WTC11 (cell line): ENCODE measurements around the gene NRG2. TPM values are rescaled to one million over a fixed set of nuclear protein-coding genes. Genes with fewer than 3 reads are reported as not detected.
A peak's percentile ranks its signal among the peaks of the same experiment; 100 is the strongest.

ENCODE experiments used
- ATAC-seq: fragments of 200-7000 bp; cut with Tn5 transposase; 2 replicates; pipeline ENCODE4 v1.10.0; 2021; ENCODE audit warnings: mild to moderate bottlenecking, moderate library complexity
- CTCF ChIA-PET: fragments of 300-600 bp; sonication (Branson Sonifier 250); formaldehyde crosslinking; loops from one replicate; lab custom pipeline; 2021; ENCODE audit warnings: antibody characterized with exemption; lab: Charles Lee
- POLR2A ChIA-PET: fragments of 350-600 bp; sonication (Branson Sonifier 250); formaldehyde crosslinking; loops from one replicate; lab custom pipeline; 2021; ENCODE audit warnings: antibody characterized with exemption; lab: Charles Lee
- DNase-seq: peaks from one replicate; pipeline ENCODE4 v3.0.0; 2021; ENCODE audit warnings: low spot score
- H3K27ac Mint-ChIP-seq: 2 replicates; pipeline ENCODE4 v1.8.0; 2021; ENCODE audit warnings: mixed read lengths
- H3K27me3 Mint-ChIP-seq: 2 replicates; pipeline ENCODE4 v1.8.0; 2021; ENCODE audit warnings: low read depth, mild to moderate bottlenecking, moderate library complexity, mixed read lengths
- H3K36me3 Mint-ChIP-seq: 2 replicates; pipeline ENCODE4 v1.8.0; 2021; ENCODE audit warnings: mixed read lengths
- H3K4me1 Mint-ChIP-seq: 2 replicates; pipeline ENCODE4 v1.8.0; 2022; ENCODE audit warnings: mixed read lengths
- H3K4me3 Mint-ChIP-seq: 2 replicates; pipeline ENCODE4 v1.8.0; 2021; ENCODE audit warnings: mild to moderate bottlenecking, moderate library complexity, mixed read lengths
- H3K9me3 Mint-ChIP-seq: 2 replicates; pipeline ENCODE4 v1.8.0; 2021; ENCODE audit warnings: mixed read lengths
- ATF6 ChIP-seq: sonication (generic); formaldehyde crosslinking; IDR thresholded peaks from 2 replicates; pipeline ENCODE4 v1.8.1; 2023; ENCODE audit warnings: mild to moderate bottlenecking, missing genetic modification reagents
- FOXK1 ChIP-seq: sonication (generic); formaldehyde crosslinking; IDR thresholded peaks from 2 replicates; pipeline ENCODE4 v1.8.0; 2022; ENCODE audit warnings: mild to moderate bottlenecking, moderate library complexity, missing genetic modification reagents
- GTF2I ChIP-seq: fragments of 250-450 bp; sonication (Bioruptor Pico); conservative IDR thresholded peaks from 2 replicates; pipeline ENCODE4 v1.4.0; 2021; ENCODE audit warnings: mild to moderate bottlenecking
- IRF1 ChIP-seq: sonication (generic); formaldehyde crosslinking; IDR thresholded peaks from 2 replicates; pipeline ENCODE4 v1.8.0; 2023; ENCODE audit warnings: missing genetic modification reagents
- IRF2 ChIP-seq: sonication (generic); formaldehyde crosslinking; IDR thresholded peaks from 2 replicates; pipeline ENCODE4 v1.8.0; 2022; ENCODE audit warnings: low read depth, missing genetic modification reagents, borderline replicate concordance
- PRDM15 ChIP-seq: sonication (generic); formaldehyde crosslinking; IDR thresholded peaks from 2 replicates; pipeline ENCODE4 v1.8.0; 2022; ENCODE audit warnings: missing genetic modification reagents
- USF2 ChIP-seq: sonication (generic); formaldehyde crosslinking; IDR thresholded peaks from 2 replicates; pipeline ENCODE4 v1.8.1; 2023; ENCODE audit warnings: mild to moderate bottlenecking, missing genetic modification reagents, moderate library complexity
- ZNF317 ChIP-seq: sonication (generic); formaldehyde crosslinking; IDR thresholded peaks from 2 replicates; pipeline ENCODE4 v1.8.1; 2023; ENCODE audit warnings: low read depth, mild to moderate bottlenecking, moderate library complexity, missing genetic modification reagents, borderline replicate concordance
- total RNA-seq: library from RNA; stranded (reverse); gene quantifications from 3 replicates; pipeline ENCODE4 v1.2.3, GENCODE V29; 2021
- TF ChIP-seq, protein P1 (sequence below): sonication (generic); formaldehyde crosslinking; conservative IDR thresholded peaks from 2 replicates; pipeline ENCODE4 v1.8.1; 2023; ENCODE audit warnings: mild to moderate bottlenecking, low read depth, missing genetic modification reagents, moderate library complexity
- TF ChIP-seq, protein P2 (sequence below): fragments of 250-450 bp; sonication (Bioruptor Pico); IDR thresholded peaks from 2 replicates; pipeline ENCODE4 v1.8.0; 2021; ENCODE audit warnings: mild to moderate bottlenecking
- TF ChIP-seq, protein P3 (sequence below): sonication (generic); formaldehyde crosslinking; IDR thresholded peaks from 2 replicates; pipeline ENCODE4 v1.8.1; 2023; ENCODE audit warnings: mild to moderate bottlenecking, missing genetic modification reagents

The NRG2 gene
- total RNA-seq, 1 experiment from 2014 or later: 0.44 TPM

GRCh38 chr5:139848508-139849100 is 194.5 kb downstream of the NRG2 start:
- POLR2A ChIA-PET: no interaction called here
- peaks cover 65% of the 10 kb centered on the region for H3K27me3 Mint-ChIP-seq
- no peak overlapping the region for H3K27ac Mint-ChIP-seq
- CTCF ChIA-PET: interaction anchor here (0.7 to 12.1 kb wide), 8 partner anchors 12 to 122 kb away, joined by 3 to 155 read pairs (median 6); no protein-coding TSS in a partner anchor
- peaks cover 13% of the 10 kb centered on the region for H3K4me1 Mint-ChIP-seq
- TF ChIP-seq, protein P1, sequence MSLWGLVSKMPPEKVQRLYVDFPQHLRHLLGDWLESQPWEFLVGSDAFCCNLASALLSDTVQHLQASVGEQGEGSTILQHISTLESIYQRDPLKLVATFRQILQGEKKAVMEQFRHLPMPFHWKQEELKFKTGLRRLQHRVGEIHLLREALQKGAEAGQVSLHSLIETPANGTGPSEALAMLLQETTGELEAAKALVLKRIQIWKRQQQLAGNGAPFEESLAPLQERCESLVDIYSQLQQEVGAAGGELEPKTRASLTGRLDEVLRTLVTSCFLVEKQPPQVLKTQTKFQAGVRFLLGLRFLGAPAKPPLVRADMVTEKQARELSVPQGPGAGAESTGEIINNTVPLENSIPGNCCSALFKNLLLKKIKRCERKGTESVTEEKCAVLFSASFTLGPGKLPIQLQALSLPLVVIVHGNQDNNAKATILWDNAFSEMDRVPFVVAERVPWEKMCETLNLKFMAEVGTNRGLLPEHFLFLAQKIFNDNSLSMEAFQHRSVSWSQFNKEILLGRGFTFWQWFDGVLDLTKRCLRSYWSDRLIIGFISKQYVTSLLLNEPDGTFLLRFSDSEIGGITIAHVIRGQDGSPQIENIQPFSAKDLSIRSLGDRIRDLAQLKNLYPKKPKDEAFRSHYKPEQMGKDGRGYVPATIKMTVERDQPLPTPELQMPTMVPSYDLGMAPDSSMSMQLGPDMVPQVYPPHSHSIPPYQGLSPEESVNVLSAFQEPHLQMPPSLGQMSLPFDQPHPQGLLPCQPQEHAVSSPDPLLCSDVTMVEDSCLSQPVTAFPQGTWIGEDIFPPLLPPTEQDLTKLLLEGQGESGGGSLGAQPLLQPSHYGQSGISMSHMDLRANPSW (CRISPR knock-in tag): no peak
- TF ChIP-seq, protein P2, sequence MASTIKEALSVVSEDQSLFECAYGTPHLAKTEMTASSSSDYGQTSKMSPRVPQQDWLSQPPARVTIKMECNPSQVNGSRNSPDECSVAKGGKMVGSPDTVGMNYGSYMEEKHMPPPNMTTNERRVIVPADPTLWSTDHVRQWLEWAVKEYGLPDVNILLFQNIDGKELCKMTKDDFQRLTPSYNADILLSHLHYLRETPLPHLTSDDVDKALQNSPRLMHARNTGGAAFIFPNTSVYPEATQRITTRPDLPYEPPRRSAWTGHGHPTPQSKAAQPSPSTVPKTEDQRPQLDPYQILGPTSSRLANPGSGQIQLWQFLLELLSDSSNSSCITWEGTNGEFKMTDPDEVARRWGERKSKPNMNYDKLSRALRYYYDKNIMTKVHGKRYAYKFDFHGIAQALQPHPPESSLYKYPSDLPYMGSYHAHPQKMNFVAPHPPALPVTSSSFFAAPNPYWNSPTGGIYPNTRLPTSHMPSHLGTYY (CRISPR knock-in tag): no peak
- H3K4me3 Mint-ChIP-seq: peak overlapping the region; percentile 59
- peak; percentile 39 for ATAC-seq
- DNase-seq: no peak
- H3K9me3 Mint-ChIP-seq: no peaks in the 10 kb centered on the region
- no peaks in the 10 kb centered on the region for H3K36me3 Mint-ChIP-seq

GRCh38 chr5:139847790-139848507 is 195.2 kb downstream of the NRG2 start:
- peak; percentile 51 for ATAC-seq
- H3K4me1 Mint-ChIP-seq: peaks cover 13% of the 10 kb centered on the region
- no peak overlapping the region for H3K27ac Mint-ChIP-seq
- H3K4me3 Mint-ChIP-seq: peak overlapping the region; percentile 52
- TF ChIP-seq ZNF317 (CRISPR knock-in tag): no peak
- TF ChIP-seq GTF2I (CRISPR knock-in tag): no peak
- TF ChIP-seq IRF1: 0 out of 2 replicates have a peak, but pooled peaks have one; percentile 49
- TF ChIP-seq, protein P3, sequence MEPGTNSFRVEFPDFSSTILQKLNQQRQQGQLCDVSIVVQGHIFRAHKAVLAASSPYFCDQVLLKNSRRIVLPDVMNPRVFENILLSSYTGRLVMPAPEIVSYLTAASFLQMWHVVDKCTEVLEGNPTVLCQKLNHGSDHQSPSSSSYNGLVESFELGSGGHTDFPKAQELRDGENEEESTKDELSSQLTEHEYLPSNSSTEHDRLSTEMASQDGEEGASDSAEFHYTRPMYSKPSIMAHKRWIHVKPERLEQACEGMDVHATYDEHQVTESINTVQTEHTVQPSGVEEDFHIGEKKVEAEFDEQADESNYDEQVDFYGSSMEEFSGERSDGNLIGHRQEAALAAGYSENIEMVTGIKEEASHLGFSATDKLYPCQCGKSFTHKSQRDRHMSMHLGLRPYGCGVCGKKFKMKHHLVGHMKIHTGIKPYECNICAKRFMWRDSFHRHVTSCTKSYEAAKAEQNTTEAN (CRISPR knock-in tag): no peak
- no peak for TF ChIP-seq ATF6
- TF ChIP-seq FOXK1 (CRISPR knock-in tag): peak; percentile 25; the same call in 1 of the 2 replicates
- TF ChIP-seq USF2 (CRISPR knock-in tag): peak; percentile 8; the same call in 1 of the 2 replicates
- no peak for TF ChIP-seq IRF2
- TF ChIP-seq PRDM15: no peak
- H3K9me3 Mint-ChIP-seq: no peaks in the 10 kb centered on the region
- no peaks in the 10 kb centered on the region for H3K36me3 Mint-ChIP-seq
- H3K27me3 Mint-ChIP-seq: peaks cover 68% of the 10 kb centered on the region
- peak; percentile 64 for DNase-seq
- ChIA-PET POLR2A (no interaction called here), CTCF (interaction anchor here (0.6 to 12.1 kb wide), 13 partner anchors 13 to 800 kb away, joined by 3 to 155 read pairs (median 4); partner anchors contain the start of gene IK)
